Inferior parietal cortex (tissue), 1 donor: ENCODE results near the gene ZC3H7B.
A peak's percentile ranks its signal among the peaks of the same experiment; 100 is the strongest.

Experiments used
- DNase-seq: peaks from one replicate; pipeline ENCODE4 v3.0.0-alpha.2; 2016; ENCODE audit errors: extremely low spot score

ZC3H7B gene

DNA sequence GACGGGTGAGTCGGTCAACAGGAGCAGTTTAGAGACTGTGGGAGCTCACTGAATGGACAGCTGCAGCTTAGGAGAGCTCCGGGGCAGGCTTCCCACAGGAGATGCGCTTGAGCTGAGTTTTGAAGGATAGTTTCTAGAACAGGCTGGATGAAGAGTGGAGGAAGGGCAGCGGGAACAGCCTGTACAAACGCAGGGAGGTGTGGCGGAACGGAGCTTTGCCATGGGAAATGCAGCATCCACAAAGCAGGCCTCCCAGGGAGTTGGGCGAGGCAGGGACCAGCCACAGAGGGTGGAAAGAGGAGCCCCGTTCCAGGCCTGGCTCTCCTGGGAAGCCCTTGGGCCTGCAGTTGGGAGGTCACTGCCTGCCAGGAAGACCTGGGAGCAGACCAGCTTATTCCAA is 53.7 kb downstream of the ZC3H7B start:
- DNase-seq = no peak

DNA sequence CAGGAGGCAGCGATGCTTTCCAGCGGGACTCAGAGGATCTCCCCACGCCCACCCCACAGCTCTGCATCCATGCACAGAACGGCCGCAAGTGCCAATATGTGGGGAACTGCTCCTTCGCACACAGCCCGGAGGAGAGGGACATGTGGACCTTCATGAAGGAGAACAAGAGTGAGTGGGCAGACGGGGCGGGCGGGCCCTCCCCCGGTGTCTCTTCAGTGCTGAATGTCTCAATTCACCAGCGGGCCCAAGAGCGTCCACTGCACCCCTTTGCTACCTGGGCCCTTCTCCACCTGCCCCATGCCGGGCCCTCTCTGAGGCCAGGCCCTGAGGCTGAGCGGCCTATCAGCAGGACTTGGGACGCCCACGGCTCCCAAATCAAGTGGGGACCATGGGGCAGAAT is 54.6 kb downstream of the ZC3H7B start:
- no peak for DNase-seq

DNA sequence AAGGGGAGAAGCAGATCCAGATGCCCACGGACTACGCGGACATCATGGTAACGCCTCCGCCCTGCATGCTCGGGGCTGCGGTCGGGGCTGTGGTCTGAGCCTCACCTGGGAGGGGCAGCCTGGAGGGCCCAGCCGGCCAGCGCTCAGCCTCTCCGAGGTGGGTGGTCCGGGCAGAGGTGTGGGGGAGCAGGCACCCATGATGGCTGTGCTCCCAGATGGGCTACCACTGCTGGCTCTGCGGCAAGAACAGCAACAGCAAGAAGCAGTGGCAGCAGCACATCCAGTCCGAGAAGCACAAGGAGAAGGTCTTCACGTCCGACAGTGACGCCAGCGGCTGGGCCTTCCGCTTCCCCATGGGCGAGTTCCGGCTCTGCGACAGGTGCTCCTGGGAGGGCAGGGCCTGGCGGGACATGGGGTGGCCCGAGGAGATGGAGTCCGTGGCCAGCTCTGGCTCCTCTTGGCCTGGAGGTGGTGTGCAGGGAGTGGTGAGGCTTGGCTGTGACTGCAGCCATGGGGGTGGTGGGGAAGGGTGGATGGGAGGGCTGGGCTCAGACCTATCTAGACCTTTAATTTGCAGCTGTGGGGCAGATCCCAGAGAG is 55.2 kb downstream of the ZC3H7B start:
- DNase-seq = no peak

DNA sequence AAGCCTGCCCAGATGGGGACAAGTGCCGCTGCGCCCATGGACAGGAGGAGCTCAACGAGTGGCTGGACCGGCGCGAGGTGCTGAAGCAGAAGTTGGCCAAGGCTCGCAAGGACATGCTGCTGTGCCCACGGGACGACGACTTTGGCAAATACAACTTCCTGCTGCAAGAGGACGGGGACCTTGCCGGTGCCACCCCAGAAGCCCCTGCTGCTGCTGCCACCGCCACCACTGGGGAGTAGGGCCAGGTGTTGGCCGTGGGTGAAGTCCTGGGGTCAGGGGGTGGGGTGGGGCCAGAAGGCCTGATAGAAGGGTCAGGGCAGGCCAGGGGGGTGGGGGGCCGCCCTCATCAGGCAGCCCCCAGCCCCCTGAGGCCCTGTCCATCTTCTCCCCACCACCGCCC is 55.9 kb downstream of the ZC3H7B start:
- DNase-seq = no peak

DNA sequence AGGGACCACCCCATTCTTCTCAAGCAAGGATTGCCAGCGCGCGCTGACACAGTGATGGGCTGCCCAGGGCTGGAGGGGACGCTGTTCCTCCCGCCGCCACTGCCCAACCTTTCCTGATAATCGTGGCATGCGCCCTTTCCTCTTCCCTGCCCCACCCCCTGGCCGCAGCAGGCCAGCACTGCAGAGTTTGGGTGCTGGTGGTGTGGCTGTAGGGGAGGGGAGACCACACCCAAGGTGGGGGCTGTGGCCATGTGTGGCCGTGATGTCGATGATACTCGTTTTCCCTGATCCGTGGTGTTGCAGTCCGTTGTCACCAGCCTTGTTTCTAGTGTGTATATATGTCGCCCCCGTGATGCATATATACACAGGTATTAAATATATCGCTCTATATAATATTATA is 57.6 kb downstream of the ZC3H7B start:
- no peak for DNase-seq

DNA sequence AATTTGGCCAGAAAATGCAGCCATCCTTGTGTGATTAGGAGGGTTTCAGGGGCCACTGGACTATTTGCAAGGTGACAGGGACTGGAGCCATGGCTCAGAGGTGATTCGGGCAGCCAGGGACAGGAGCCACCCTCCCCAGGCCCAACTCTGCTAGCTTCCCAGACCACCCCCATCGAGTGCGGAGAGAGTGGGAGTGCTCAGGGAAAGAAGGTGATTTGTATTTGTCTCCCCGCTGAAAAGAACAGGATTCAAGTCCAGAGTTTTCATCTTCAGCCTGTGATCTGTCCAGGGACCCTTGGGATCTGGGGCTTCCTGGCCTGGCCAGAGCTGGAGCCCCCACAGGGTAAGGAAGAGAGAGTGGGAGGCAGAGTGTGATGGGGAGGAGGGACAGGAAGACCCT is 58.1 kb downstream of the ZC3H7B start:
- DNase-seq = no peak

DNA sequence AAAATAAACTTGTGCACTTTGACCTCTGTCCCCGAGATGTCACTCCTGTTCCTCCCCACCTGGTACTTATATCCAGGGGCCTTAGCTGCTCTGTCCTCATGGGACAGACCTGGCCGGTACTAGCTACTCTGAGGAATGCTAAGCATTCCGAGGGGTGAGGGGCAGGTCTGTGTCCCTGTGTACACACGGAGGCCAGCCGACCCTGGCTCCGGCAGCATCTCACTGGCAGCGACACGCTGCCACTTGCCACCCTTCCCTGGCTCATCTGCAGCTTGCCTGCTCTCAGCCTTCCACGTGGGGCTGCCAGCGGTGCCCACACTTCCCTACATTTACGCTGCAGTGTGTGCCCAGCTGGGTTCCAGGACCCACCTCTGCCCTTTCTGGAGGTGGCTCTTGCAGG is 58.8 kb downstream of the ZC3H7B start:
- no peak for DNase-seq

DNA sequence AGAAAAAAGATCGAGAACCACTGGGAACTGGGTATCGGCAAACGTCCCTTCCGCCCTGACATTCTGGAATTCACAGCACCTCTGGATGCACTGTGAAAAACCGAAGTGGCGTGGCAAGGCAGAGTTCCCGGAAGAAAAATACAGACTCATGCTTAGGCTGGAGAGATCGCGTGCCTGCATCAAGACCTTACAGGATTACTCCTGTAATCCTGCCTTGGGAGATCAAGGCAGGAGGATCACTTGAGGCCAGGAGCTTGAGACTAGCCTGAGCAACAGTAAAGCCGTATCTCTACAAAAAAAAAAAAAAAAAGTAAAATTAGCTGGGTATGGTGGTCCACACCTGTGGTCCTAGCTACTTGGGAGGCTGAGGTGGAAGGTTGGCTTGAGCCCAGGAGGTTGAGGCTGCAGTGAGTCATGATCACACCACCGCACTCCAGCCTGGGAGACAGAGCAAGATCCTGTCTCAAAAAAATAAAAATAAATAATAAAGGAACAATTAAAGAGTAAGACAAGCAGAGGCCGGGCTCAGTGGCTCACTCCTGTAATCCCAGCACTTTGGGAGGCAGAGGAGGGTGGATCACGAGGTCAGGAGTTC is 60.5 kb downstream of the ZC3H7B start:
- no peak for DNase-seq

DNA sequence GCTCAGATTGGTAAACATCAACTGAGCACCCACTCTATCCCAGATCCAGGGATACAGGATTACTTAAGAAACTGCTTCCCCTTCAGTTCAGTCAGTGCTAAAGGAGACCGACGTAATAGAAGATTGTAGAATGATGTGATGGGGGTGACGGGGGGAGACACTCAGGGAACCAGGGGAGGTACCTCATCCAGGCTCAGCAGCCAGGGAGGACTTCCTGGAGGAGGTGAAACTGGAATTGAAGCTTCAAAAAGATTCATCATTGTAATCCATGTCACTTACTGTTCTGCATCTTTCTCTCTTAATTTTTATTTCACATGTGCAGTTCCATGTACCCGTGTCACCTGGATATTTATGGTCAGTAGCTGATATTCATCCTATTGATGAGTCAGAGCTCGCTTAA is 61.3 kb downstream of the ZC3H7B start:
- no peak for DNase-seq

DNA sequence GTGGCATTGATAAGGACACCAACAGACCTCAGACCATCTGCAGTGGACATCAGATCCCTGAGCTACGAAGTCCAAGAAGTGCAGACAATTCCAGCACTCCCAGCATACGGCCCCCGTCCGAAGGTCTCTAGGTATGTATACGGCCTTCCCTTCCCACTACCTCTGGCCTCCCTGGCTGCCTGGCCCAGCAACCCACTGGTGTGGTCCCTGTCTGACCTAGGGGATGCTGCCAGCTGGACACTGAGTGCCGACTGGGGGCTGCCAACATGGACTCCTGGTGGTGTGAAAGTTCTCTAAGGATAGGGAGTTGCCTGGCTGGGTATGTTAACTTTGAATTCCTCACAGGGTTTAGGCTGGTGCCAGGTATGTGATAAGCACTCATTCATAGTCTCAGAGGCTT is 62.9 kb downstream of the ZC3H7B start:
- no peak for DNase-seq

DNA sequence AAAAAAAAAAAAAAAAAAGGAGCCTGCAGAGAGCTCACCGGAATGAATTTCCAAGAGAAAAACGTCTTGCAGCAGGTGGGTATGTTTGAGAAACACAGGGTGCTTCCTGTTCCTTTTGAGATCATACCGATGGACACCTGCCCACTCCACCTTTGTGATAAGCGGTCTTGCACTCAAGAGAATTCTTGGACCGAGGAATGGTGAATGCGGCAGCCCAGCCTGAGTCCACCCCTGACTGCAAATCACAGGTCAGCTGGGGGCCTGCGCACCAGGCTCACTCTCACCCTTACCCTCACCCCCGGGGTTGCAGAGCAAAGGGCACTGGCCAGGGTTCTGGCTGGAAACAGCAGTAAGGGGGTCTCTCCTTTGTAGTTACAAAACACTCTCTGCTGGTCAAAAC is 63.6 kb downstream of the ZC3H7B start:
- DNase-seq = no peak

DNA sequence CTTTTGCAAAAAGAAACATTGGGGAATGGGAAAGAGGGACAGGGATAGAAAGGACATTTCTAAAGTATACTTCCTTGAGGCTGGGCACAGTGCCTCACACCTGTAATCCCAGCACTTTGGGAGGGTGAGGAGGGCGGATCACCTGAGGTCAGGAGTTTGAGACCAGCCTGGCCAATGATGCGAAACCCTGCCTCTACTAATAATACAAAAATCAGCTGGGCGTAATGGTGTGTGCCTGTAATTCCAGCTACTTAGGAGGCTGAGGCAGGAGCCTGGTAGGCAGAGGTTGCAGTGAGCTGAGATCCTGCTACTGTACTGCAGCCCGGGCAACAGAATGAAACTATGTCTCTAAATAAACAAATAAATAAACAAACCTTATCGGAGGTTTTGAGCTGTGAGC is 64.1 kb downstream of the ZC3H7B start:
- DNase-seq = no peak

DNA sequence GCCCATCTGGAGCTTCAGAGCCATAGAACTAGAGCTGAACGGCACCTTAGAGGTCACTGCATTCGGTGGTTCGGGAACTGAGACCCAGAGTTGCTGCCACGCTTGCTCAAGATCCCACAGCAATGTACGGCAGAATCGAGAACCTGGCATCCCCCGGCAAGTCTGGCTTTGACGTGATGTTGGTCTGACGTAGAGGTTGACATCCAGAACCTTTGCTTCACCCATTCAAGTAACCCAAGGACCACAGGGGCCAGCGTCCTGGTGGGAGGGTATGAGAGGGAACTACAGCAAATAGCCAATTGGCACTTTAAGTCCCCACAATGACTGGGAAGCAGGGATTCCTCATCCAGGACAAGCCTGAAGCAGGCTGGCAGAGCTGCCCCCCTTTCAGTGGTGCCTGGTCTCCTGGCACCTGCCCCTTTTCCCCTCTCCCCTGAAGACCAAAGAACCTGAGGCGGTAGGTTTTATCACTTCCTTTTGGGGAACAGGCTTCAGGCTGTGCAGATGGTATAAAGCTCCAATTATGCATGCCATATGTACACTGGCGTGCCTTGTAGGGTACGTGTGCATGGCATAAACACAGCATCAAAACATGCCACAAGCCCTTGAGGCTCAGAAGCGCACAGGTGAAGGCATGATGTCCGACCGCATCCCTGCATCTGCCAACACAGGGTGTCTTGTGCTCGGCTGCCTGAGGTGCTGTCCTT is 65.2 kb downstream of the ZC3H7B start:
- no peak for DNase-seq

DNA sequence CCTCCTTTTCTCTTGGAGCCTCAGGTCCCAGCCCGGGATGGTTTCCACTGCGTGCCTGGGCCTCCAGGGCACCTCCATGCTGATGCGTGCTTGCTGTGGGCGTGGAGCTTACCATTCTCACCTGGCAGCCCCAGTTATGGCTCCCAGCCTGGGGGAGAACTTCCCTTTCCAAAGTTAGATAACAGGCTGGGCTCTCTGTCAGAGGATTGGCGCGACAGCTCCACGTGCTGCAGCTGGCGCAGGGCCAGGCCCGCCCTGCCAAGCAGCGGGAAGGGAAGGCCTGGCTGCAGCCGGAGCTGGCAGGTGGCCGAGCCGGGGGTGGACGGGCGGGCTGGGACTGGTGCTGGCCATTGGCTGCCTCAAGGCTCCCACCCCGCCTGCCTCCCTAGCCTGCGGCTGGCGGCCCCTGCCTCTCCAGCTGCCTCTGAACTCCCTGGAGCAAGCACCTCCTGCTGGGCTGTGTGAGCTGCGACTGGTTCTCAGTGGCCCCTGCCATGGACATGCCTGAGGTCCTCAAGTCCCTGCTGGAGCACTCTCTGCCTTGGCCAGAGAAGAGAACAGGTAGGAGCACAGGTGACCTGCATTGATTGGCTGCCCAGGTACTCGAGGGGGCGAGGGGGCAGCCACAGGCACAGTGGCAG is 65.8 kb downstream of the ZC3H7B start:
- peak; percentile 94 for DNase-seq

DNA sequence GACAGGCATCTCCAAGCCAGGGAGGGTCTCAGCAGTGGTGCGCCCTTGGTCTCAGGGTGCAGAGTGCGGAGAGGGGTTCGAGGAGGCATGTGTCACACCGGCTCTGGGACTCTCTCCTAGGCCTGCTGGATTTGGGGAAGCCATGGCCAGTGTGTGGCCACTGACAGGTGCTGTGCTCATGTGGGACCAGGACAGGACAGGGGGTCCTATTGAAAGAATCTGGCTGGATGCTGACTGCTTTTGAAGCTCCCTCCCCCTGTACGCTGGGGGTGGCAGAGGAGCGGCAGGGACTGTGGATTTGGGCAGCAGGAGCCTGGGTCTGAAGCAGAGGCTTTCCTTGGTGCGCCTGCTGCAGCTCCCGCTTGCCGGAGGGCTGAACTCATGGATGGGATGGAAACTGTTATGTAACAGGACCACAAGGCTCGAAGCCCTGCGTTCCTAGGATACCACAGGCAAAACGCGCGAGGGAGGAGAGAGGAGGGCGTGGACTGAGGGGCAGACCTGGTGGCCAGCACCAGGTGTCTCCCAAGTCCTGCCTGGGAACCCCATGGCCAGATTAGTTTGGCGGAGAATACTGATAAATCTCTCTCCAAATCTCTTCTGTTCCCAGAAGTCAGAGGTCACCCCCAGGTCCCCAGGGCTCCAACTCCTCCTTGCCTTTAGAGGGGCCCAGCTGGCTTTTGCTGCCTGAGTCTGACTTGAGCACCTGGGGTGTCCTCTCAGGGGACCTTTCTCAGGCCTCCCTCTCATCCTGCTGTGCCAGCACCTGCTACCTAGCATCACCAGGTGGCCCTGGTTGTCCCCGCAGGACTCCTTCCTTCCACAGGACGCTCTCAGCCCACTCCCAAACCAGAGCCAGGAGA is 66.6 kb downstream of the ZC3H7B start:
- DNase-seq = peak; percentile 53

DNA sequence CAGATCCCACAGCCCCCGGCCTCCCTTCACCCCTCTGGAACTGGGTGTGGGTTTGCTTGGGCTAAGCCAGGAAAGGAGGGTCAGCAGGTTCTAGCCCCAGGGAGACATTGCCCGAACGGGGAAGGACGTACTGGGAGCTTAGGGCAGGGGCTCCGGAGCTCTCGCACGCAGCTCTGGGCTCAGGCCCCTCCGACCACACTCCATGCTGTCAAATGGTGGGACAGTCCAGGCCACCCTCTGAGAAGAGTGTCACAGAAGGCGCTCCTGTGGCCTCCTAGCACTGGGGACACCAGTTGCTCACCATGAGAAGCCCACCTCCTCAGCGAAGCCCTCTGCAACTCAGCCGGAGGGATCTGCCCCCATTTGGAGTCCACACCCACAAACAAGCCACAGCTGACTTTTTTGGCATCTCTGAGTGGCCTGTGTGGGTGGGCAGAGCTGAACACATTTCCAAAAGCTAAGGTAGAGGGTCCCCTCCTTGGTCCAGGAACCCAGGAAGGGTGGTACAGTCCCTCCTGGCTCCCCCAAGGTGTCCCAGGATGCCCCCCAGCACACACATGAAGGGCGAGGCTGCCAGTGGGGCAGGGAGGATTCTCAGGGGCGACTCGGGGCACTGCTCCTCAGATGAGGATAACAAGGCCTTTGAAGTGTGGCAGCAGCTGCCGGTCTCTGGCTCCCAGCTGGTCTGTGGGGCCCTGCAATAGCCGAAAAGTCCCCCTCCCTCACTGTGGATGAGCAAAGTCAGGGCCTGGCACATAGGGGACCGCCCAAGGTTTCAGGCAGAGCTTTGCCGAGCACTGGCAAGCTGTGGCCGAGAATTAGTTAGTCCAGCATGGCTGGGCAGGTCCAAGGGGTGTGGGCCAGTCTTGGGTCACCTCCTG is 67.5 kb downstream of the ZC3H7B start:
- peak; percentile 13 for DNase-seq

DNA sequence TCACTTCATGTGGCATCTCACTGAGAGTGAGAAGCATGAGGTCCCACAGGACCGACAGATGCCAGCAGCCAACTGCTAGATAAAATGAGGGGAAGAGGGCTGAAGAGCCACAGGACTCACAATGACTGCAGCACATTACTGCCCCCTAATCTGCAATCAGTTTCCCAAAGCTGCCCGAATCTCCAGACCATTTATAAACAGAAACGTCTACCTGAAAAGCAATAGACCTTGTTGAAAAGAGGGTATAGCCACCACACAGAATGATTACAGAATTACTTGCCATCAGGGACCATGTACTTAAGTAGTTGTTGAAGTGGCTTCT is 68.1 kb downstream of the ZC3H7B start:
- DNase-seq = peak; percentile 30

DNA sequence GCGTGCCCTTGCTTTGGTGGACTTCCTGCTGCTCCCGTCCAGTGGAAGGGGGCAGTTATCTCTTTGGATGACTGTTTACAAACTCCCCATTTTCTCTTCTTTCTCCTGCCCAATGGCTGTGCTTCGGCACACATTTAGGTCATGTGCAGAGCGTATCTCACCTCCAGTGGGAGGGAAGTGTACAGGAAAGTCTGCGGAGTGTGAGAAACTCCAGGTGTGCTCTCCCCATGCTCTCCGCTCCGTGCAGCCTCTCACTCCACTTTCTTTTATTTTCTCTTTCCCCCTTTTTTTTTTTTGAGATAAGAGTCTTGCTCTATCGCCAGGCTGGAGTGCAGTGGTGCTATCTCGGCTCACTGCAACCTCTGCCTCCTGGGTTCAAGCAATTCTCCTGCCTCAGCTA is 68.5 kb downstream of the ZC3H7B start:
- DNase-seq = no peak

DNA sequence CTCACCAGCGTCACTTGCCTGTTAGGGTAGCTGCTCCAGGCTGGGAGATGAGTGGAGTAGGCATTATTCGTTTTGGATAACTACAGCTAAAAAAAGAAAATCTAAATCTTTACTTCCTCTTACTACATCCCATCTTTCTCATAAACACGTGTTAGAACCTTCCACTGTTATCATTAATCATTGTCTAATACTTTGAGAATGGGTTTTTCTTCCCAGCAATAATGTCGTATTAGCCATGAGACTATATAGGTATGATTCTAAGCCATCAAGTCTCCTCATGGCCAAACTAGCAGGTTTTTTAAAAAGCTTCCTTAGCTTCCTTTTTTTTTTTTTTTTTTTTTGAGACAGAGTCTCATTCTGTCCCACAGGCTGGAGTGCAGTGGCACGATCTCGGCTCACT is 76.5 kb downstream of the ZC3H7B start:
- no peak for DNase-seq

DNA sequence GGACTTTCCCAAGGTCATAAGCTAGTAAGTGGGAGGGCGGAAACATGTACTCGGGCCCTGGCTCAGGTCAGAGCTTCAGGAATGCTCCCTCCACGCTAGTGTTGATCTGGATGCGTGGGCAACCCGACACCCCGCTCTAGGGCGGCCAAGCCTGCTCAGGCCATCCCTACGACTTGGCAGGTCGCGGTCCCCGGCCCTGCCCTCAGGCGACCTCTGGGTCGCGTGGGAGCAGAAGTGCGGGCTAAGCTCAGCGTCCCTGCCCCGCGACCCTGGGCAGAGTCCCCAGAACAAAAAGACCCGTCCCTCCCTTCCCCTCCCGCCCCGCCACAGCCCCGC is 79.6 kb downstream of the ZC3H7B start:
- peak; percentile 52 for DNase-seq

DNA sequence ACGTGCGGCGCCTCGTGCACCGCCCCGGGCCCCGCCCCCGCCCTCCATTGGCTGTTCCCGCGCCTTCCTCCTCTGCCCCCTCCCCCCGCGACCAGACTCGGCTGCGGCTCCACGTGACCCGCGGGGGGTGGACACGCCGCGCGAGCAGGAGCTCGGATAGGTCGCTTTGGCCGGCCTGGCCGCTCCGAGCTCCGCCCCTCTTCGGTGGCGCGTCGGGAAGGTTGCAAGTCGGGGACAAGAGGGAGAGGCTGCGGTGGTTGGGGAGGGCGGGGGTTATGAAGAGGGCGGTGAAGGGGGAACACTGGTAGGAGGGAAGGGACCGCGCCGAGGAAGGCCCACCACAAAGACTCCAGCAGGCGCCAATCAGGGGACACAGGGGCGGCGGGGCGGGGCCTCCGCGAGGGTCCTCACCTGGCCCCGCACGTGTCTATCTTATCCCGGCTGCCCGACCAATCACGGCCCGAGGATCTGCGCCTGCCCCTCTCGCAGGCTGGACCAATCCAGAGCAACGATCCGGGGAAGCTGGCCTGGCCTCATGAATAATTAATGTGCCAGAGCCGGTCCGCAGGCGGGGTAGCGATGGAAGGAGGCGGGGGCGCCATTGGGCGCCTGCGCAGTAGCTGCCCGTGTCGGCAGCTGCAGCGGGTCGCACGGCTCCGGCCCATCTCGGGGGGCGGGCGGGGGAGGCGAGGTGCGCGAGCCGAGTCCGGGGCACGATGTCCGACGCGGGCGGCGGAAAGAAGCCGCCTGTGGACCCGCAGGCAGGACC is 80.2 kb downstream of the ZC3H7B start, which contains the start of gene TEF:
TEF (plus strand) TSS at position 614 of the 769 bp plus-strand sequence; CDS start at position 717, 103 bp downstream.
- DNase-seq = peak; percentile 97
